SK-N-SH treated with all-trans-retinoic acid at 6 μM for 48 hours (cell line): Measurements from ENCODE around the gene GMPPB.

Source experiments
- ARNTL ChIP-seq: fragments of 450-650 bp; formaldehyde crosslinking; IDR thresholded peaks from 2 replicates; pipeline ENCODE4 v1.5.0; 2020; ENCODE audit warnings: low read depth, mild to moderate bottlenecking, moderate library complexity, borderline replicate concordance
- GLIS3 ChIP-seq: fragments of 250-450 bp; sonication (Bioruptor Pico); IDR thresholded peaks from 2 replicates; pipeline ENCODE4 v1.5.0; 2020; ENCODE audit warnings: mild to moderate bottlenecking, moderate library complexity
- RARB ChIP-seq: fragments of 250-450 bp; sonication (Bioruptor Pico); IDR thresholded peaks from 2 replicates; pipeline ENCODE4 v1.8.0; 2021; ENCODE audit warnings: mild to moderate bottlenecking, moderate library complexity
- SNAI2 ChIP-seq: fragments of 250-450 bp; sonication (Bioruptor Pico); IDR thresholded peaks from 2 replicates; pipeline ENCODE4 v1.5.0; 2020; ENCODE audit warnings: mild to moderate bottlenecking, moderate library complexity
- ZC3H10 ChIP-seq: fragments of 250-450 bp; sonication (Bioruptor Pico); IDR thresholded peaks from 2 replicates; pipeline ENCODE4 v1.5.1; 2021; ENCODE audit warnings: mild to moderate bottlenecking, moderate library complexity
- ZFP30 ChIP-seq: fragments of 450-650 bp; formaldehyde crosslinking; IDR thresholded peaks from 2 replicates; pipeline ENCODE4 v1.5.0; 2022; ENCODE audit warnings: mild to moderate bottlenecking, moderate library complexity
- TF ChIP-seq, protein P1 (sequence below): fragments of 250-450 bp; sonication (Bioruptor Pico); IDR thresholded peaks from 2 replicates; pipeline ENCODE4 v1.8.0; 2020; ENCODE audit warnings: mild to moderate bottlenecking, moderate library complexity, borderline replicate concordance
- TF ChIP-seq, protein P2 (sequence below): fragments of 250-450 bp; sonication (Bioruptor Pico); IDR thresholded peaks from 2 replicates; pipeline ENCODE4 v1.5.0; 2020; ENCODE audit warnings: mild to moderate bottlenecking, moderate library complexity
- TF ChIP-seq, protein P3 (sequence below): fragments of 250-450 bp; sonication (Bioruptor Pico); IDR thresholded peaks from 2 replicates; pipeline ENCODE4 v1.5.1; 2020; ENCODE audit warnings: low read depth, mild to moderate bottlenecking, moderate library complexity

DNA sequence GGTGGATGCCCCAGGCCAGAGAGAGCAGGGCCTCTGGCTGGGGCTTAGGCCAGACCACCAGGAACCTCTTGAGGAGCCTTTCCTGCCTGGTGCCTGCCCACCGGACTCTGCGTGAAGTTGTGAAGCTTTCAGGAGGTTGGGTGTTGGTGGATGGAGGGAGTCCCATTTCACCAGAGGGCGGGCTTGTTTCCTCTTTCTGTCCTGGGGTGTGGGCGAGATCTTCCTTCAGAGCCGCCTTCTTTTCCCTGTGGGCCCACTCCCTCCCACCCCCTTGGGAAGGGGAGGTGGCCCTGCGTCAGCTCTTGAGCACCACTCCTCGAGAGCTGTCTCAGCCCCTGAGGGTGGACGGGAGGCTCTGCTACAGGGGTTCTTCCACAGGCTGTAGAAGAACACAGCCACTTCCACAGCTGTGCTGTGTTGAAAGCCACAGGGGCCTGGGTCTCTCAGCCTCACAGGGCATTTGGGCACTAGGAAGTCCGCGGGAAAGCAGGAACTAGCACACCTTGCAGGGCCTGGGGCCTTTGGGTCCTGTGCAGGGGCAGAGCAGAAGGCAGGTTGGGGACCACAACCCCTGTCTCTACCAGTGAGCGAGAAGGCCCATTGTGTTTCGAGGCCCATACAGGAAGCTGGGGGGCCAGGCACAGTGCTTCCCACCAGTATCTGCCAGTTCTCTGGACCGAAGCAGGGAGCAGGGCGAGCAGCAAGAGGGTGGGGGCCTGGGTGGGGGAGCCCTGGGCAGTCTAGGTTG is 6.4 kb downstream of the GMPPB start:
- TF ChIP-seq GLIS3 (CRISPR knock-in tag) = no peak
- TF ChIP-seq, protein P1, sequence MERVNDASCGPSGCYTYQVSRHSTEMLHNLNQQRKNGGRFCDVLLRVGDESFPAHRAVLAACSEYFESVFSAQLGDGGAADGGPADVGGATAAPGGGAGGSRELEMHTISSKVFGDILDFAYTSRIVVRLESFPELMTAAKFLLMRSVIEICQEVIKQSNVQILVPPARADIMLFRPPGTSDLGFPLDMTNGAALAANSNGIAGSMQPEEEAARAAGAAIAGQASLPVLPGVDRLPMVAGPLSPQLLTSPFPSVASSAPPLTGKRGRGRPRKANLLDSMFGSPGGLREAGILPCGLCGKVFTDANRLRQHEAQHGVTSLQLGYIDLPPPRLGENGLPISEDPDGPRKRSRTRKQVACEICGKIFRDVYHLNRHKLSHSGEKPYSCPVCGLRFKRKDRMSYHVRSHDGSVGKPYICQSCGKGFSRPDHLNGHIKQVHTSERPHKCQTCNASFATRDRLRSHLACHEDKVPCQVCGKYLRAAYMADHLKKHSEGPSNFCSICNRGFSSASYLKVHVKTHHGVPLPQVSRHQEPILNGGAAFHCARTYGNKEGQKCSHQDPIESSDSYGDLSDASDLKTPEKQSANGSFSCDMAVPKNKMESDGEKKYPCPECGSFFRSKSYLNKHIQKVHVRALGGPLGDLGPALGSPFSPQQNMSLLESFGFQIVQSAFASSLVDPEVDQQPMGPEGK (CRISPR knock-in tag) = no peak
- no peak for TF ChIP-seq RARB (CRISPR knock-in tag)
- TF ChIP-seq ARNTL = no peak
- no peak for TF ChIP-seq SNAI2 (CRISPR knock-in tag)
- TF ChIP-seq, protein P2, sequence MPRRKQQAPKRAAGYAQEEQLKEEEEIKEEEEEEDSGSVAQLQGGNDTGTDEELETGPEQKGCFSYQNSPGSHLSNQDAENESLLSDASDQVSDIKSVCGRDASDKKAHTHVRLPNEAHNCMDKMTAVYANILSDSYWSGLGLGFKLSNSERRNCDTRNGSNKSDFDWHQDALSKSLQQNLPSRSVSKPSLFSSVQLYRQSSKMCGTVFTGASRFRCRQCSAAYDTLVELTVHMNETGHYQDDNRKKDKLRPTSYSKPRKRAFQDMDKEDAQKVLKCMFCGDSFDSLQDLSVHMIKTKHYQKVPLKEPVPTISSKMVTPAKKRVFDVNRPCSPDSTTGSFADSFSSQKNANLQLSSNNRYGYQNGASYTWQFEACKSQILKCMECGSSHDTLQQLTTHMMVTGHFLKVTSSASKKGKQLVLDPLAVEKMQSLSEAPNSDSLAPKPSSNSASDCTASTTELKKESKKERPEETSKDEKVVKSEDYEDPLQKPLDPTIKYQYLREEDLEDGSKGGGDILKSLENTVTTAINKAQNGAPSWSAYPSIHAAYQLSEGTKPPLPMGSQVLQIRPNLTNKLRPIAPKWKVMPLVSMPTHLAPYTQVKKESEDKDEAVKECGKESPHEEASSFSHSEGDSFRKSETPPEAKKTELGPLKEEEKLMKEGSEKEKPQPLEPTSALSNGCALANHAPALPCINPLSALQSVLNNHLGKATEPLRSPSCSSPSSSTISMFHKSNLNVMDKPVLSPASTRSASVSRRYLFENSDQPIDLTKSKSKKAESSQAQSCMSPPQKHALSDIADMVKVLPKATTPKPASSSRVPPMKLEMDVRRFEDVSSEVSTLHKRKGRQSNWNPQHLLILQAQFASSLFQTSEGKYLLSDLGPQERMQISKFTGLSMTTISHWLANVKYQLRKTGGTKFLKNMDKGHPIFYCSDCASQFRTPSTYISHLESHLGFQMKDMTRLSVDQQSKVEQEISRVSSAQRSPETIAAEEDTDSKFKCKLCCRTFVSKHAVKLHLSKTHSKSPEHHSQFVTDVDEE (CRISPR knock-in tag) = no peak
- no peak for TF ChIP-seq ZC3H10 (CRISPR knock-in tag)
- TF ChIP-seq, protein P3, sequence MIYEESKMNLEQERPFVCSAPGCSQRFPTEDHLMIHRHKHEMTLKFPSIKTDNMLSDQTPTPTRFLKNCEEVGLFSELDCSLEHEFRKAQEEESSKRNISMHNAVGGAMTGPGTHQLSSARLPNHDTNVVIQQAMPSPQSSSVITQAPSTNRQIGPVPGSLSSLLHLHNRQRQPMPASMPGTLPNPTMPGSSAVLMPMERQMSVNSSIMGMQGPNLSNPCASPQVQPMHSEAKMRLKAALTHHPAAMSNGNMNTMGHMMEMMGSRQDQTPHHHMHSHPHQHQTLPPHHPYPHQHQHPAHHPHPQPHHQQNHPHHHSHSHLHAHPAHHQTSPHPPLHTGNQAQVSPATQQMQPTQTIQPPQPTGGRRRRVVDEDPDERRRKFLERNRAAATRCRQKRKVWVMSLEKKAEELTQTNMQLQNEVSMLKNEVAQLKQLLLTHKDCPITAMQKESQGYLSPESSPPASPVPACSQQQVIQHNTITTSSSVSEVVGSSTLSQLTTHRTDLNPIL = no peak
- TF ChIP-seq ZFP30 (CRISPR knock-in tag) = no peak
